ENCODE data around the gene AGAP3.
"Not testable (repeated sequence)": the region's sequence is repeated elsewhere in the genome, so short reads cannot be mapped to it uniquely, and the experiment has no call there.

Gene AGAP3

GRCh38 chr7:151085691-151086620 is at the start of gene AGAP3:
TSS of gene AGAP3 (plus strand) at chr7:151086475. CDS start at chr7:151086742, 267 bp downstream.
- peak; percentile 79 for DNase-seq (ENCODE audit: low read depth)

- peak; percentile 91 for DNase-seq (ENCODE audit: low read depth)
Observed at GRCh38 chr7:151038951-151039849, 47.1 kb upstream of the AGAP3 start.

- no peak for DNase-seq (ENCODE audit: low read depth)
Observed at GRCh38 chr7:151039850-151040548, 46.3 kb upstream of the AGAP3 start.

GRCh38 chr7:151040616-151041375 is 45.5 kb upstream of the AGAP3 start:
- no peak for DNase-seq (ENCODE audit: low read depth)

GRCh38 chr7:151043449-151043848 is 42.8 kb upstream of the AGAP3 start:
- DNase-seq (ENCODE audit: low read depth), result not testable (repeated sequence)

- DNase-seq (ENCODE audit: low read depth), result no peak
Observed at GRCh38 chr7:151043959-151044358, 42.3 kb upstream of the AGAP3 start.

GRCh38 chr7:151045262-151045661 is 41.0 kb upstream of the AGAP3 start:
- DNase-seq (ENCODE audit: low read depth), result no peak

GRCh38 chr7:151045967-151046366 is 40.3 kb upstream of the AGAP3 start:
- DNase-seq (ENCODE audit: low read depth), result no peak

GRCh38 chr7:151046603-151047573 is 39.4 kb upstream of the AGAP3 start:
- peak; percentile 45 for DNase-seq (ENCODE audit: low read depth)

- DNase-seq (ENCODE audit: low read depth), result no peak
Observed at GRCh38 chr7:151047976-151048815, 38.1 kb upstream of the AGAP3 start, which contains the start of gene ASIC3. TSS of gene ASIC3 (plus strand) at chr7:151048531. CDS start at chr7:151048886, 355 bp downstream.

- DNase-seq (ENCODE audit: low read depth), result no peak
Observed at GRCh38 chr7:151048911-151049463, 37.3 kb upstream of the AGAP3 start.

GRCh38 chr7:151051108-151051507 is 35.2 kb upstream of the AGAP3 start:
- peak; percentile 59 for DNase-seq (ENCODE audit: low read depth)

GRCh38 chr7:151053096-151053495 is 33.2 kb upstream of the AGAP3 start:
- no peak for DNase-seq (ENCODE audit: low read depth)

- no peak for DNase-seq (ENCODE audit: low read depth)
Observed at GRCh38 chr7:151053751-151054150, 32.5 kb upstream of the AGAP3 start.

- DNase-seq (ENCODE audit: low read depth), result no peak
Observed at GRCh38 chr7:151056283-151056665, 30.0 kb upstream of the AGAP3 start.

- DNase-seq (ENCODE audit: low read depth), result no peak
Observed at GRCh38 chr7:151056666-151057505, 29.4 kb upstream of the AGAP3 start.

GRCh38 chr7:151057506-151057988 is 28.7 kb upstream of the AGAP3 start, which contains the start of gene CDK5:
TSS of gene CDK5 (minus strand) at chr7:151057897. CDS start at chr7:151057848, 49 bp downstream.
- DNase-seq (ENCODE audit: low read depth), result no peak
